K562 (cell line): ENCODE measurements around the gene CAPS. TPM values are rescaled to one million over a fixed set of nuclear protein-coding genes. Genes with fewer than 3 reads are reported as not detected.

Experiments used
- CREM ChIP-seq: IDR thresholded peaks from 2 replicates; pipeline ENCODE4 v1.6.1; 2014; ENCODE audit warnings: antibody characterized with exemption, low read depth
- E2F6 ChIP-seq, 2 experiments: IDR thresholded peaks; 2 replicates each; pipeline ENCODE4 v1.6.1; 2011; ENCODE audit warnings: borderline replicate concordance in 1 of 2, control low read depth in 1 of 2, low read depth in 1 of 2, low read length in 1 of 2, mild to moderate bottlenecking in 1 of 2, mixed read lengths in 1 of 2, moderate library complexity in 1 of 2; ENCODE audit not compliant: insufficient read depth in 1 of 2, insufficient read length in 1 of 2, poor library complexity in 1 of 2, severe bottlenecking in 1 of 2; ENCODE audit errors: extremely low read depth in 1 of 2
- GATA2 ChIP-seq: sonication (generic); formaldehyde crosslinking; IDR thresholded peaks from 2 replicates; pipeline ENCODE4 v1.4.0; 2020; ENCODE audit warnings: mild to moderate bottlenecking, missing genetic modification reagents
- ID3 ChIP-seq, 2 experiments: fragments of 250-450 bp in 1 of 2; fragments of 450-650 bp in 1 of 2; sonication (Bioruptor Pico) in 1 of 2; IDR thresholded peaks; 2 replicates each; pipeline versions ENCODE4 v1.6.1 to v1.8.0; 2016 to 2021; ENCODE audit warnings: mild to moderate bottlenecking in 2 of 2, moderate library complexity in 2 of 2, missing compliant biosample characterization in 1 of 2, missing genetic modification characterization in 1 of 2
- KAT7 ChIP-seq: sonication (generic); formaldehyde crosslinking; IDR thresholded peaks from 2 replicates; pipeline ENCODE4 v1.8.0; 2022; ENCODE audit warnings: missing genetic modification reagents, mild to moderate bottlenecking, borderline replicate concordance
- KLF16 ChIP-seq: IDR thresholded peaks from 2 replicates; pipeline ENCODE4 v1.6.1; 2016; ENCODE audit warnings: antibody characterized with exemption
- NFYB ChIP-seq: IDR thresholded peaks from 2 replicates; pipeline ENCODE4 v1.6.1; 2011; ENCODE audit warnings: mild to moderate bottlenecking, moderate library complexity; ENCODE audit not compliant: insufficient read length; ENCODE audit errors: extremely low read depth
- PATZ1 ChIP-seq: fragments of 250-450 bp; sonication (Bioruptor Pico); IDR thresholded peaks from 2 replicates; pipeline ENCODE4 v1.5.0; 2020; ENCODE audit warnings: mild to moderate bottlenecking, borderline replicate concordance
- PHF20 ChIP-seq: fragments of 450-650 bp; IDR thresholded peaks from 2 replicates; pipeline ENCODE4 v1.6.1; 2018; ENCODE audit not compliant: partially characterized antibody
- POLR2G ChIP-seq: fragments of 200-400 bp; formaldehyde crosslinking; IDR thresholded peaks from 2 replicates; pipeline ENCODE4 v1.6.1; 2017; ENCODE audit warnings: low read depth, mild to moderate bottlenecking, antibody characterized with exemption, low read length, moderate library complexity
- RCOR1 ChIP-seq, 2 experiments: IDR thresholded peaks; 2 replicates each; pipeline ENCODE4 v1.6.1; 2012; ENCODE audit warnings: low read depth in 2 of 2, low read length in 2 of 2, borderline replicate concordance in 1 of 2, improper control_type of control experiment in 1 of 2
- RFX7 ChIP-seq: fragments of 250-450 bp; sonication (Bioruptor Pico); IDR thresholded peaks from 2 replicates; pipeline ENCODE4 v1.5.1; 2021; ENCODE audit warnings: mild to moderate bottlenecking
- SMC3 ChIP-seq: conservative IDR thresholded peaks from 2 replicates; pipeline ENCODE4 v1.6.1; 2011; ENCODE audit warnings: low read depth, low read length, improper control_type of control experiment; ENCODE audit not compliant: insufficient read depth
- SRSF3 ChIP-seq: fragments of 200-400 bp; formaldehyde crosslinking; IDR thresholded peaks from 2 replicates; pipeline ENCODE4 v1.6.1; 2016; ENCODE audit warnings: mild to moderate bottlenecking, low read length, moderate library complexity; ENCODE audit not compliant: insufficient read depth
- TFAP4 ChIP-seq: sonication (generic); formaldehyde crosslinking; IDR thresholded peaks from 2 replicates; pipeline ENCODE4 v1.8.0; 2022; ENCODE audit warnings: missing genetic modification reagents, mild to moderate bottlenecking, moderate library complexity, borderline replicate concordance
- THAP12 ChIP-seq: fragments of 250-450 bp; sonication (Bioruptor Pico); IDR thresholded peaks from 2 replicates; pipeline ENCODE4 v1.9.0; 2021; ENCODE audit warnings: mild to moderate bottlenecking, inconsistent platforms
- XRCC3 ChIP-seq: fragments of 450-650 bp; IDR thresholded peaks from 2 replicates; pipeline ENCODE4 v1.6.1; 2017; ENCODE audit warnings: mild to moderate bottlenecking, moderate library complexity
- ZNF140 ChIP-seq: fragments of 250-450 bp; sonication (Bioruptor Pico); IDR thresholded peaks from 2 replicates; pipeline ENCODE4 v1.8.0; 2021; ENCODE audit warnings: moderate library complexity, mild to moderate bottlenecking, inconsistent platforms
- ZNF217 ChIP-seq: sonication (generic); formaldehyde crosslinking; IDR thresholded peaks from 2 replicates; pipeline ENCODE4 v1.8.0; 2022; ENCODE audit warnings: mild to moderate bottlenecking, missing genetic modification reagents
- ZNF347 ChIP-seq: fragments of 450-650 bp; formaldehyde crosslinking; IDR thresholded peaks from 2 replicates; pipeline ENCODE4 v1.4.0; 2020; ENCODE audit warnings: low read depth, mild to moderate bottlenecking, moderate library complexity
- polyA plus RNA-seq, 8 experiments: library from polyadenylated mRNA; depleted of rRNA in 4 of 8; stranded (reverse) in 5 of 8; unstranded in 3 of 8; fragments of >200 nt; fragmentation: Nextera tagmentation in 2 of 8; fragmentation: Illumina TruSeq in 1 of 8; extraction: Ambion mirVana in 2 of 8; extraction: Trizol in 1 of 8; gene quantifications; 2 replicates each; pipeline versions ENCODE4 v1.2.1 to v1.2.3, GENCODE V29; 2011 to 2014; ENCODE audit warnings: inconsistent platforms in 1 of 8, missing spikeins in 1 of 8
- total RNA-seq, 7 experiments: library from RNA; depleted of rRNA in 6 of 7; stranded (reverse); fragments of >200 nt in 6 of 7; fragmentation: Illumina TruSeq in 2 of 7; extraction: Trizol in 2 of 7; gene quantifications; 2 replicates each; pipeline versions ENCODE4 v1.2.1 to v1.2.3, GENCODE V29; 2011 to 2021; ENCODE audit warnings: low replicate concordance in 1 of 7

The CAPS gene
- total and polyA plus RNA-seq, 9 of the 15 experiments (the other 6 are each of a cell fraction or from before 2014, with no cell fraction given), result 0.15 to 4.0 (median 0.91) TPM

GRCh38 chr19:5904352-5905113, 9.5 kb upstream of the CAPS start, which contains the start of gene VMAC (continued):
- TF ChIP-seq E2F6 (IDR thresholded peaks at IDR 0.05; ENCODE audit: borderline replicate concordance in 1 of 2, extremely low read depth in 1 of 2, insufficient read depth in 1 of 2, insufficient read length in 1 of 2, low read depth in 1 of 2, low read length in 1 of 2, poor library complexity in 1 of 2, severe bottlenecking in 1 of 2) (peak in 1 of 2 experiments; percentile 24), NFYB (peak; percentile 52), RCOR1 (IDR thresholded peaks at IDR 0.05; ENCODE audit: borderline replicate concordance in 1 of 2, low read depth in 2 of 2, low read length in 2 of 2) (no peak), GATA2 (CRISPR knock-in tag) (no peak), TFAP4 (CRISPR knock-in tag) (no peak), ZNF217 (no peak), THAP12 (CRISPR knock-in tag) (peak; percentile 40; the same call in 1 of the 2 replicates), ZNF347 (no peak), KLF16 (no peak), CREM (peak; percentile 35), SRSF3 (no peak), ID3 (CRISPR knock-in tag; IDR thresholded peaks at IDR 0.05) (no peak), ID3 (tag; IDR thresholded peaks at IDR 0.05) (no peak), POLR2G (peak; percentile 80), PHF20 (peak; percentile 65), XRCC3 (no peak), PATZ1 (no peak), ZNF140 (CRISPR knock-in tag) (no peak), KAT7 (0 out of 2 replicates have a peak, but pooled peaks have one; percentile 51), RFX7 (no peak), SMC3 (no peak)
